Amniotic stem cell (primary cell): ENCODE measurements around the gene ZNF614.
"Not testable (repeated sequence)": the region's sequence is repeated elsewhere in the genome, so short reads cannot be mapped to it uniquely, and the experiment has no call there.

Experiments
- DNase-seq: peaks from one replicate; lab custom pipeline; 2025; lab: John Stamatoyannopoulos, UW

ZNF614 gene

DNA sequence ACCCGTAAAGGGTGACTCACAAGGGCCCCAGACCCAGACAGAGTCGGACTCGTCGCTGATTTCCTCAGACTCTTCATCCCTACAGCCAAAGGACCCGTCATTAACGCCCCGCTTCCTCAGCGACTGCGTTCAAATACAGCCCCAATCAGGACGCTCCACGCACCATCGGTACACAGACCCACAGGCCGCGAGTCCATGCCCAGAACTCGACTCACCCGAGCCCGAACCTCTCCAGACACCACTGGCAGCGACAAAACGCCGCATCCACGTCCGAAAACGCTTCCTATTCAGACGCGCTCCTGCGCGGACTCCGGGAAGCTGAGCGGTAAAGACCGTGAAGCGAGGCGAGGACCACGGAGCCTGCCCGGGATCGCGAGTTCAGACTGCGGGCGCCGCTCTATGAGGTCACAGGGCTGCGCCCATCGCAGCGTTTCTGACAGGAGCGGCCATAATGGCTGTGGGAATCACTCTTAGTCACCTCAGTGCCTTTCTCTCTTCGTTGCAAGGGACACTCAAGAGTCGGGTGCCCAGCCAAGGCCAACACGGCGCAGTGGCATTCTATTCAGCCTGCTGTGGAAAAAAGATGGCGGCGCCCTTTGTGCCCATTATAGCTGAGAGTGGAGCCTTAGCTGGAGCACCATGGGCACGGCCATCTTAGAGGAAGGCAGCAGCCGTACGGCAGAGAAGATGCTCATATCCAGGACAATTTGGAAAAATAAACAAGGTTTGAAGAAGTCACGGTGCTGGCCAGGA lies at the start of gene ZNF614:
ZNF614 (minus strand) TSS at position 353 of the 753 bp plus-strand sequence. CDS start 2,634 bp downstream, outside the sequence.
- peak; percentile 78 for DNase-seq

DNA sequence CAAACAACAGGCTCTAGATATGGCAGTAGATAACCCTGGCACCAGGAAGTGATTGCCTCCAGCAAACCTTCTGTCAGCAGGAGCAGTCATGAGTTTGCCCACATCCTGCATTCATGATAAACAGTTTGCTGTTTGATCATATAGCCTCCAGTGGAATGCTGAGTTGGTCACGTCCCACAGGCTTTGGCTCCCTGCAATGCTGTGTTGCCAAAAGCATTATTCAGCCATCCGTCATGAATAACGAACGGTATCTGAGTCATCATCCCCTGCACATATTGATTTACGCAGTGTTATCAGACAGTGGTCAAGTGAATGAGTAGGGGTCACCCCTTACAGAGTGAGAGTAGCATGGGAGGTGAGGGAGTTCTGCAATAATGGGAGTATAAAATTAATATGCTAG lies 42.3 kb upstream of the ZNF614 start:
- no peak for DNase-seq

DNA sequence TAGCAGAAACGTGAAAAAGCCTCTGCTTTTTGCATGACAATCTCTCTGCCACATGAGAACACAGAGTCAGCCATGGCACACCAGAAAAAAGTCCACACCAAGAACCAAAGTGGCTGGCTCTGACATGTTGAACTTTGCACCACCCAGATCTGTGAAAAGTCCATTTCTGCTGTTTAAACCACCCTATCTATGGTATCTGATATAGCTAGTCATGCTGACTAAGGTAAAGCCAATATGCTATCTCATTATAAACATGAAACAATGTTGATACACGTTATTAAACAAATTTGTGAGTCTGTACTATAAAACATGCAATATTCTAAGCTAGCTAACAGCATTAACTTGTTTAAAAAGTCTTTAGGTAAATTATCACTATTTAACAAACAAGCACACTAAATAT lies 41.5 kb upstream of the ZNF614 start:
- DNase-seq, result no peak

DNA sequence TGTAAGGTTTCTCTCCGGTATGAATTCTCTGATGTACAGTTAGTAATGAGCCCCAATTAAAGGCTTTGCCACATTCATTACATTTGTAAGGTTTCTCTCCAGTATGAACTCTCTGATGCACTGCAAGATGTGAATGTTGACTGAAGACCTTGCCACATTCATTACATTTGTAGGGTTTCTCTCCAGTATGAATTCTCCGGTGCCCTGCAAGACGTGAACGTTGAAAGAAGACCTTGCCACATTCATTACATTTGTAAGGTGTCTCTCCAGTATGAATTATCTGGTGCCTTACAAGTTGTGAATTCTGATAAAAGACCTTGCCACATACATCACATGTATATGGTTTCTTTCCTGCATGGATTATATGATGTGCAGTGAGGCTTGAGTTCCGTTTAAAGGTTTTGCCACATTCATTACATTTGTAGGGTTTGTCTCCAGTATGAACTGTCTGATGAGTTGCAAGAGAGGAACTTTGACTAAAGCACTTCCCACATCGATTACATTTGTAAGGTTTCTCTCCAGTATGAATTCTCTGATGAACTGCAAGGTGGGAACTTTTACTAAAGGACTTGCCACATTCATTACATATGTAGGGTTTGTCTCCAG lies 38.2 kb upstream of the ZNF614 start:
- DNase-seq, result no peak

DNA sequence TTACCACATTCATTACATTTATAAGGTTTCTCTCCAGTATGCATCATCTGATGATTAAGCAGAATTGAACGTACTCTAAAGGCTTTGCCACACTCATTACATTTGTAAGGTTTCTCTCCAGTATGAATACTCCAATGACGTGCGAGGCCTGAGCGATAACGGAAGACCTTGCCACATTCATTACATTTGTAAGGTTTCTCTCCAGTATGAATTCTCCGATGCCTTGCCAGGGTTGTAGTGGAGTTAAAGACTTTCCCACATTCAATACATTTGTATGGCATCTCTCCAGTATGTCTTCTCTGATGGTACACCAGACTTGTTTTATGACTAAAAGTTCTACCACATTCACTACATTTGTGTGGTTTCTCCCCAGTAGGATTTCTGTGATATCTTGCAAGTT lies 37.2 kb upstream of the ZNF614 start:
- DNase-seq, result no peak

DNA sequence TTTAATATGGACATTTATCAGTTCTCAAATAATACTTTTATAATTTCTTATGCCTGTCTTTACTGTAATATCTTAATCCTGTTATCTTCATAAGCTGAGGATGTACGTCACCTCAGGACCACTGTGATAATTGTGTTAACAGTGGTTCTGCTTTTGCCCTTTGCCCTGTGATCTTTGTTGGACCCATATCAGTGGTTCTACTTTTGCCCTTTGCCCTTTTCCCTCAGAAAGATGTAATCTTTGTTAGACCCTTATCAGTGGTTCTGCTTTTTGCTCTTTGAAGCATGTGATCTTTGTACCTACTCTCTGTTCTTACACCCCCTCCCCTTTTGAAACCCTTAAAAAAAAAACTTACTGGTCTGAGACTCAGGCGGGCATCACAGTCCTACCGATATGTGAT lies 28.3 kb upstream of the ZNF614 start:
- DNase-seq, result not testable (repeated sequence)

DNA sequence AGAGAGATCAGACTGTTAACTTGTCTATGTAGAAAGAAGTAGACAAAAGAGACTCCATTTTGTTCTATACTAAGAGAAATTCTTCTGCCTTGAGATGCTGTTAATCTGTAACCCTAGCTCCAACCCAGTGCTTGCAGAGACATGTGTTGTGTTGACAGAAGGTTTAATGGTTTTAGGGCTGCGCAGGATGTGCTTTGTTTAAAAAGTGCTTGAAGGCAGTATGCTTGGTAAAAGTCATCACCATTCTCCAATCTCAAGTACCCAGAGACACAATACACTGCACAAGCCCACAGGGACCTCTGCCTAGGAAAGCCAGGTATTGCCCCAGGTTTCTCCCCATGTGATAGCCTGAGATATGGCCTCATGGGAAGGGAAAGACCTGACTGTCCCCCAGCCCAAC lies 23.6 kb upstream of the ZNF614 start:
- DNase-seq, result not testable (repeated sequence)

DNA sequence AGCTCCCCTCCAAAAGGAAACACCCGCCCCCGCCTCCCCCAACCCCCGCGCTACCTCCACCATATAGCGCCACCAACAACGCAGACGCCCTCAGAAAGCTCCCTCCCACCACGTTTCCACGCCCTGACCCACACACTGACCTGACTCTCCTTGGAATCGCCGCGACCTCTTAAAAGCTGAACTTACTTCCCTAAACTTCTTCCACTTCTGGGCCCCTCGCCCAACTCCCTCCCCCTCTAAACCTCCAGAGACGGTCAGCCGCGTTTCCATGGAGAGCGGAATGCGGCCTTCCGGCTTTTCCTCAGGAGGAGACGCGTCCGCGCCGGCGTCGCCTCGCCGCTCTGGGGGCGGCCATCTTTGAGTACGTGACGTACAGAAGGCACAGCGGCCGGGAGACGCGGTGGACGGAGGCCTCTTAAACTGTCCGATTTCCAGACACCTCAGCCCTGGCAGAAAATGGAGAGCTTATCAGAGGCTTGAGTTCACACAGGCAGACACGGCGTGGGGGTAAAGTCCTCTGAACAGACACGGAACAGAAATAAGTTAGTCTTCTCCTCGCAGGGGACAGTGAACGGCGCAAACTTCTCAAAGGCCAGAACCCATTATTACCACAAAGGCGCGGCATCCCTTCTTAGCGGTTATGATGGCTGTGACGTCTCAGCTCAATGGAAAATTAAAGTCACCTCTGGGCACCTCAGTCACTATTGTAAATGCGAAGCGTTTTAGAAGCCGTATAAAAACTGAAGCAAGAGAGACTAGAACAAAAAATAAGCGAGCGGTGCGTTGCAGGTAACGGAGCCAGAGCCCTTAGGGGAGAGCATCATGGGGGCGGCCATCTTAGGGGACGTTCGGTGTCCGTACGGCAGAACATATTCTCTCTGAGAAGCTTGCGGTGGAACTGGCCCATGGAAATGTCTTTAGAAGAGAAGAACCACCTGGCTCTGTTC lies 20.6 kb upstream of the ZNF614 start, which contains the start of gene ZNF432:
ZNF432 (minus strand) TSS at position 284 of the 947 bp plus-strand sequence. CDS start 1,970 bp downstream, outside the sequence.
- peak; percentile 74 for DNase-seq

DNA sequence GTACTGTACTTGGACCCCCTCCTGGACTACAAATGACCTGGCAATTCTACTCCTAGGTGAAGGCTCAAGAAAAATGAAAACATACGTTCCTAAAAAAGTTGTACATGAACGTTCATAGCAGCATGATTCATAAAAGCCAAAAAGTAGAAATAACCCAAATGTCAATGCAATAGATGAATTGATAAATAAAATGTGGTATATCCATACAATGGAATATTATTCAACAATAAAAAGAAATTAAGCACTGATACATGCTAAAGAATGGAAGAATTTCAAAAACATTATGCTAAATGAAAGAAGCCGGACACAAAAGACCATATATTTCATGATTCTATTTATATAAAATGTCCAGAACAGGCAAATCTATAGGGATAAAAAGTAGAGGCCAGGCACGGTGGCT lies 11.0 kb upstream of the ZNF614 start:
- DNase-seq, result no peak

DNA sequence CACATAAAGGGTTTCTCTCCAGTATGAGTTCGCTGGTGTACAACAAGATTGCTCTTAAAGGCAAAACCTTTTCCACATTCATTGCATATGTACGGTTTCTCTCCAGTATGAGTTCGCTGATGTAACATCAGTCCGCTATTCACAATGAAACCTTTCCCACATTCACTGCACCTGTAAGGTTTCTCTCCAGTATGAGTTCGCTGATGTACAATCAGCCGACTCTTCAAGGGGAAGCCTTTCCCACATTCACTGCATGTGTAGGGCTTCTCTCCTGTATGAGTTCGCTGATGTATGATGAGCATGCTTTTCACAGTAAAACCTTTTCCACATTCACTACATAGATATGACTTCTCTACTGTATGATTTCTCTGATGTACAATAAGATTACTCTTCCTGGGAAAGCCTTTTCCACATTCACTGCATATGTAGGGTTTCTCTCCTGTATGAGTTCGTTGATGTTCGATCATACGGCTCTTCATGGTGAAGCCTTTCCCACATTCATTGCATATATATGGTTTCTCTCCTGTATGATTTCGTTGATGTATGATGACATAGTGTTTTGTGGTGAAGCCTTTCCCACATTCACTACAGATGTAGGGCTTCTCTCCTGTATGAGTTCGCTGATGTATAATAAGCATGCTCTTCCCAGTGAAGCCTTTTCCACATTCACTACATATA lies 6.0 kb upstream of the ZNF614 start:
- DNase-seq, result no peak

DNA sequence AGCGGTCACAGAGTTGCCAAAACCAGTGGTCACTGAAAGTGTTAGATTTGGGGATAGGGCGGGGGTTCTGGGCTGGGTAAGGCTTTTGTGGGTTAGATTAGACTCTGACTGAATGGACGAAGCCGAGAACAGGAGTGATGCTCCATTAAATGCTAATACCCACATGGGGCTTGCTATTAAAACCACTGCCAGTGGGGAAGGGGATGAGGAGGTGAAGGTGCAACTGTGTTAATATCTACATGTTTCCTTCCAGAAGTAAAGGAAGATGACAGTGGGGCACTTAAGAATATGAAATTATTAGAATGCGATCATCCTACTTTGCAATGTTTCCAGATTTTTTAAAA lies 573 bp upstream of the ZNF614 start:
- no peak for DNase-seq

DNA sequence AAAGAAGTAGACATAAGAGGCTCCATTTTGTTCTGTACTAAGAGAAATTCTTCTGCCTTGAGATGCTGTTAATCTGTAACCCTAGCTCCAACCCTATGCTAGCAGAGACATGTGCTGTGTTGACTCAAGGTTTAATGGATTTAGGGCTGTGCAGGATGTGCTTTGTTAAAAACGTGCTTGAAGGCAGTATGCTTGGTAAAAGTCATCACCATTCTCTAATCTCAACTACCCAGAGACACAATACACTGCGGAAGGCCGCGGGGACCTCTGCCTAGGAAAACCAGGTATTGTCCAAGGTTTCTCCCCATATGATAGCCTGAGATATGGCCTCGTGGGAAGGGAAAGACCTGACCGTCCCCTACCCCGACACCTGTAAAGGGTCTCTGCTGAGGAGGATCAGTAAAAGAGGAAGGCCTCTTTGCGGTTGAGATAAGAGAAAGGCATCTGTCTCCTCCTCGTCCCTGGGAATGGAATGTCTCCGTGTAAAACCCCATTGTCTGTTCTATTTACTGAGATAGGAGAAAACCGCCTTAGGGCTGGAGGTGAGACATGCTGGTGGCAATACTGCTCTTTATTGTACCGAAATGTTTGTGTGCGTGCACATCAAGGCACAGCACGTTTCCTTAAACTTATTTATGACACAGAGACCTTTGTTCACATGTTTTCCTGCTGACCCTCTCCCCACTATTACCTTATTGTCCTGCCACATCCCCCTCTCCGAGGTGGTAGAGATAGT lies 1.8 kb downstream of the ZNF614 start:
- DNase-seq, result not testable (repeated sequence)

DNA sequence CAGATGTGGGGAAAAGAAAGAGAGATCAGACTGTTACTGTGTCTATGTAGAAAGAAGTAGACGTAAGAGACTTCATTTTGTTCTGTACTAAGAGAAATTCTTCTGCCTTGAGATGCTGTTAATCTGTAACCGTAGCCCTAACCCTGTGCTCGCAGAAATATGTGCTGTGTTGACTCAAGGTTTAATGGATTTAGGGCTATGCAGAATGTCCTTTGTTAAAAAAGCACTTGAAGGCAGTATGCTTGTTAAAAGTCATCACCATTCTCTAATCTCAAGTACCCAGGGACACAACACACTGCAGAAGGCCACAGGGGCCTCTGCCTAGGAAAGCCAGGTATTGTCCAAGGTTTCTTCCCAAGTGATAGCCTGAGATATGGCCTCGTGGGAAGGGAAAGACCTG lies 3.7 kb downstream of the ZNF614 start:
- DNase-seq, result not testable (repeated sequence)

DNA sequence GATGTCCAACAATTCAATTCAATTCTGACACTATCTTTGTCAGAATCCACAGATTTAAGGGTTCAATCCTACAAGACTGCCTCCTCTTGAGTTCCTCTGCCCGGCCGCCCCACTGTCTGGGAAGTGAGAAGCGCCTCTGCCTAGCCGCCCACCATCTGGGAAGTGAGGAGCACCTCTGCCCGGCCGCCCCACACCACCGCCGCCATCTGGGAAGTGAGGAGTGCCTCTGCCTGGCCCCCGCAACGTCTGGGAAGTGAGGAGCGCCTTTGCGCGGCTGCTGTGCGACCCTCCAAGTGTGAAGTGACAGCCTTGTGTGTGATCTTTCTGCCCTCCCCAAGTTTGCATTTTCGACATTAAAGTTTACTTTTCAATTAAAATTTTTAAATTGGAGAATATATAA lies 6.0 kb downstream of the ZNF614 start:
- DNase-seq, result no peak

DNA sequence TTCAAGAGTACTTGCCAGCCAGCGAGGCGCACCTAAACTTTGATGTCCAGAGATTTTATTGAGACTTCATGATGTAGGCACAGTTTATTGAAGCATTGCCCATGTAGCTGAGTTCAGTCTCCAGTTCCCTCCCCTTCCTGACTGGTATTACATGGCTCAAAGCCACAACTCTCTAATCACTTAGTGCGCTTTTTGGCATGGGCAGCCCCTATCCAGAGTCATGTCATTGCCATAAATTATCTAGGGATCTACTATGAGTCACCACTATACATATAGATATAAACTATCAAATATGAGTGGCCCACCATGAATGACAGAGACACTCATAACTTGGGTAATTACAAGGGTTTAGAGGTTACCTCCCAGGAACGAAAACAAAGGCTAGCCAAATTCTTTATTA lies 7.7 kb downstream of the ZNF614 start:
- no peak for DNase-seq

DNA sequence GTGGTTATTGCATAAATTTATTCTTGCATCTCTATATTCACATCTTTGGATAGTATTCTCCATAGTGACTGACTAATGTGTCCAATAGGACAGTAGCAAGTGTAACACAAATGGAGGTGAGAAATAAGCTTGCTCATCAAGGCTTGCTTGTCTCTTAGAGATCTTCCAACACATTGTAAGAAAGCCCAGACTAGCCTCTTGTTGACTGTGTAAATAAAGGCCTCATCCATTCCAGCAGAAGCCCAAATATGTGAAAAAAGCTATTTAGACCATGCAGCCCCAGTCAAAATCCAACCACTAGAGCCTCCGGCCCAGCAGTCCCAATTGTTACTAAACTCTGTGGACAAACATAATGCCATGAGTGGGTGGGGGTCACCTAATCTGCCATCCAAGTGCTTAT lies 17.5 kb downstream of the ZNF614 start:
- no peak for DNase-seq

DNA sequence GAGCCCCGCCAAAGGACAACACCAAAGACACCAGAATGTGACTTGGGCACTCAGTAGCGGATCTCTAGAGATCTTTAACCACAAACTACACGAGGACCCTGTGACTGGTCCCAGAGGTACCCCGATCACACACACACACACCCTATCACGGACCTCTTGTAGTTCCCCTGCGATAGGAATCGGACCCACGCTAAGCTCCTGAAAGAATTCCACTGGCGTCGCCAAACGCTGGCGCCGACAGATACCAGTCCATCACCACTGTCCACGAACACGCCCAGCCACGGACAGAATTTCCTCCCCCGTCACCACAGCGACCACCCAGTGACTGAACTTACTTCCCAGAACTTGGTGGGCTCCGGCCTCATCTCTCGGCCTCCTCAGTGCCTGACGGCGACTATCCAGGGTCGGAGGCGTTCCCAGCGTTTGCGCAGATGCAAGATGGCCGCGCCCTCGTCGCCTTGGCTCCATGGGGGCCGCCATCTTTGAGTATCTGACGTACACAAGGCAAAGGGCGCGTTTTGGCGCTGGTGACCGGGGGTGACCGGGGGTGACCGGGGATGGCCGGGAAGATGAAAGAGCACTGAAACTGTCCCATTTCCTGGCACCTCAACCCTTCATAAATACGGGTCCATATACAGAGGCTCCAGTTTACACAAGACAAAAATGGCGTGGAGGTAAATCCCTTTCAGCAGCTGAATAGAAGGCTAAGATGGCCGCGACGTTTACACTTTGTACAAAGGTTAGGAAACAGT lies 20.2 kb downstream of the ZNF614 start, which contains the start of gene ZNF615:
ZNF615 (minus strand) TSS at position 406 of the 752 bp plus-strand sequence. CDS start 4,500 bp downstream, outside the sequence.
- peak; percentile 73 for DNase-seq

DNA sequence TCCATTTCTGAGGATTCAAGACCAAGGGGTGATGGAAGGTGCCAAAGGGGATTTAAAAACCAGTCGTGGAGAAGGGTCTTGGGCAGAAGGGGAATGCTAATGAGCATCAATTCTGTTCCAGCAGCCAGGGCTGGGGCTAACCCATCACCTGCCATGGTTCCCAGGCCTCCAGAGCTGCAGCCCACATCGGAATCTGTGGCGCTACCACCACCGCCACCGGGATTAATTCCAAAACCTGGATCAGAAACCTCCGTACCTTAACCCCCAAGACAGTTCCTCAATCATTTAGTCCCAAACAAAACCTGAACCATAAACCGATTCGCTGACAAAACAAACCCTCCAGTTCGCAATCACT lies 20.8 kb downstream of the ZNF614 start:
- DNase-seq, result no peak

DNA sequence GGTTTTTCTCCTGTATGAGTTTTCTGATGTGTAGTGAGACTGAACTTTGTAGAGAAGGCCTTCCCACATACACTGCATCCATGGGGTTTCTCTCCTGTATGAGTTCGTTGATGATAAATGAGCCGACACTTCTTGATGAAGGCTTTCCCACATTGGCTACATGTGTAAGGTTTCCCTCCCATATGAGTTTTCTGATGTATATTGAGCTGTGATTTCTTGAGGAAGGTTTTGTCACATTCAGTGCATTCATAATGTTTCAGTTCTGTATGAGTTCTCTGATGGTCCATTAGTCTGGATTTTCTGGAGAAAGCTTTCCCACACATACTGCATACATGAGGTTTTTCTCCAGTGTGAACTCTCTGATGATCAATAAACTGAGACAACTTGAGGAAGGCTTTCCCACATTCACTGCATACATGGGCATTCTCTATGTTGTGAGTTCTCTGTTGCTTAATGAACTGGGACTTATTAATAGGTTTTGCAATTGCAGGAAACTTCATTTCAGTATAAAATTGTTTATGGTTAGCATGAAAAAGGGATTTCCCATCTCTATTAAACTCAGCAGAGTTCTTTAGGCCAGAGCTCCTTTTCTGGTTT lies 34.0 kb downstream of the ZNF614 start:
- DNase-seq, result no peak

DNA sequence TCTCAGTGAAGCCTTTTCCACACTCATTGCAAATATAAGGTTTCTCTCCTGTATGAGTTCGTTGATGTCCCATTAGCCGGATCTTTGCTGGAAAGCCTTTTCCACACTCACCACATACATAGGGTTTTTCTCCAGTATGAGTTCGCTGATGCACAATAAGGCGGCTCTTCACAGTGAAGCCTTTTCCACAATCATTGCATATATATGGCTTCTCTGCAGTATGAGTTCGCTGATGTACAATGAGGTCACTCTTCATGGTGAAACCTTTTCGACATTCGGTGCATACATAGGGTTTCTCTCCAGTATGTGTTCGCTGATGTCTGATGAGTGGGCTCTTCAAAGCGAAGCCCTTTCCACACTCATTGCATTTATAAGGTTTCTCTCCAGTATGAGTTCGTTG lies 34.8 kb downstream of the ZNF614 start:
- DNase-seq, result no peak
